Measurements from ENCODE around the gene EGR1. TPM values are rescaled to one million over a fixed set of nuclear protein-coding genes. Genes with fewer than 3 reads are reported as not detected.

EGR1 gene
- total RNA-seq, result 14.9 and 15.9 TPM in 2 replicates

DNA sequence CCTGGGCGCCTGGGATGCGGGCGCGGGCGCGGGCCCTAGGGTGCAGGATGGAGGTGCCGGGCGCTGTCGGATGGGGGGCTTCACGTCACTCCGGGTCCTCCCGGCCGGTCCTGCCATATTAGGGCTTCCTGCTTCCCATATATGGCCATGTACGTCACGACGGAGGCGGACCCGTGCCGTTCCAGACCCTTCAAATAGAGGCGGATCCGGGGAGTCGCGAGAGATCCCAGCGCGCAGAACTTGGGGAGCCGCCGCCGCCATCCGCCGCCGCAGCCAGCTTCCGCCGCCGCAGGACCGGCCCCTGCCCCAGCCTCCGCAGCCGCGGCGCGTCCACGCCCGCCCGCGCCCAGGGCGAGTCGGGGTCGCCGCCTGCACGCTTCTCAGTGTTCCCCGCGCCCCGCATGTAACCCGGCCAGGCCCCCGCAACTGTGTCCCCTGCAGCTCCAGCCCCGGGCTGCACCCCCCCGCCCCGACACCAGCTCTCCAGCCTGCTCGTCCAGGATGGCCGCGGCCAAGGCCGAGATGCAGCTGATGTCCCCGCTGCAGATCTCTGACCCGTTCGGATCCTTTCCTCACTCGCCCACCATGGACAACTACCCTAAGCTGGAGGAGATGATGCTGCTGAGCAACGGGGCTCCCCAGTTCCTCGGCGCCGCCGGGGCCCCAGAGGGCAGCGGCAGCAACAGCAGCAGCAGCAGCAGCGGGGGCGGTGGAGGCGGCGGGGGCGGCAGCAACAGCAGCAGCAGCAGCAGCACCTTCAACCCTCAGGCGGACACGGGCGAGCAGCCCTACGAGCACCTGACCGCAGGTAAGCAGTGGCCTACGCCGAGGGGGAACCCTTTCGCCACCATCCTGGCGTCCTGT, at the start of gene EGR1:
Gene EGR1, plus strand, starts transcription at position 219 of the 864 bp plus-strand sequence. Its CDS starts 283 bp downstream, at position 502.
- intact Hi-C loops (cut with micrococcal nuclease), result loop anchor here (1.0 to 10.0 kb wide), 14 partner anchors 27 to 1936 kb away; partner anchors contain the start of genes ANKHD1, CDC23, CTNNA1 and ETF1

DNA sequence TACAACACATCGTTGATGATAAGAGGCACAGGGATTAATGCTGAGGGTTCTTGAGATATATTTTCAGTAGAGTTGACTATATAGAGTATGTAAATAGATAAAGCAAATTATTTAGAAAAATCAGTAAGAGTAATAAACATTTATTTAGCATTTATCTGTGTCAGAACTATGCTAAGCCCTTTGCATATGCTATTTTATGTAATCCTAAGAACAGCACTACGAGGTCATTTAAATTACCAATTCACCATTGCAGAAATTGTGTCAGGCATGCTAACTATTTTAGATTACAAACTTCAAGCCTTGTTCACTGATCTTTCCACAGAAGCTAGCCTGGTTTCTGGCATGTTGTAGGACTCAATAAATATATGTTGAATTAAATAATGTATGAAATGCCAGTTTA, 46.8 kb upstream of the EGR1 start:
- intact Hi-C loops (cut with micrococcal nuclease), result no loop called here

DNA sequence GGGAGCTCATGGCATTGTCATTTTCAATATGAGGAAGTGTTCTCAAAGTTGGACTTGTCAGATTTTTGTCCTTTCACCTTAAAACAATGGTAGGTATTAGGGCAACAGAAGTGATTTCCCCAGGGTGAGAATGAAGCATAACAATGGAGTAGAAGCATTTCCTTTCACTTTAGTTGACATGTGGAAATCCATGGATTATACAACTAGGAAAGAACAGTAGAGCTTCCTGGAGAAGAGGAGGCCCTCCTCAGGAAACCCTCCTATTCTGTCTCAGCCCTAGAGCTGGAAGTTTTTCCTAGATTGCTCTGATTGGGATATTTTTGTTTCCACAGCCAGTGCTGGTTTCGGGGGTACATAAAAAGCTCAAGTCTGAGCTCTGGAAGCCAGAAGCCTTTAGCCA, 40.2 kb upstream of the EGR1 start:
- intact Hi-C loops (cut with micrococcal nuclease), result no loop called here

DNA sequence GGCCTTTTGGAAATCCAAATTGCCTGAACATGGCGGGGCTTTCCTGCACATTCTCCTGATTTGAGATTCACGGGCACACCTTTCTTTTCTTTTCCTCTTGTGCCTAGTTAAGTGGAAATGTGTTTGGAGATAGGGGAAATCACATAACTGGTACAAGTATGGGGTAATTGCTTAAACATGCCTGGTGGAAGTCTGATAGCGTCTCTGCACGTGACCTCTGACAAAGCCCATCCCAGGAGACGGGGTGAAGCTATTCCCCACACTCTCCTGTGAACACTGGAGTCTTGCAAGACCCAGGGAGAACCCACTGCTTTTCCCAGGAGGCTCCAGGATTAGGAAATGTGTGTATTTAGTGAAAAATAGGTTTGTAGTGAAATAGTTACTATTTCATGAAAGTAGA, 29.3 kb upstream of the EGR1 start:
- intact Hi-C loops (cut with micrococcal nuclease), result no loop called here

DNA sequence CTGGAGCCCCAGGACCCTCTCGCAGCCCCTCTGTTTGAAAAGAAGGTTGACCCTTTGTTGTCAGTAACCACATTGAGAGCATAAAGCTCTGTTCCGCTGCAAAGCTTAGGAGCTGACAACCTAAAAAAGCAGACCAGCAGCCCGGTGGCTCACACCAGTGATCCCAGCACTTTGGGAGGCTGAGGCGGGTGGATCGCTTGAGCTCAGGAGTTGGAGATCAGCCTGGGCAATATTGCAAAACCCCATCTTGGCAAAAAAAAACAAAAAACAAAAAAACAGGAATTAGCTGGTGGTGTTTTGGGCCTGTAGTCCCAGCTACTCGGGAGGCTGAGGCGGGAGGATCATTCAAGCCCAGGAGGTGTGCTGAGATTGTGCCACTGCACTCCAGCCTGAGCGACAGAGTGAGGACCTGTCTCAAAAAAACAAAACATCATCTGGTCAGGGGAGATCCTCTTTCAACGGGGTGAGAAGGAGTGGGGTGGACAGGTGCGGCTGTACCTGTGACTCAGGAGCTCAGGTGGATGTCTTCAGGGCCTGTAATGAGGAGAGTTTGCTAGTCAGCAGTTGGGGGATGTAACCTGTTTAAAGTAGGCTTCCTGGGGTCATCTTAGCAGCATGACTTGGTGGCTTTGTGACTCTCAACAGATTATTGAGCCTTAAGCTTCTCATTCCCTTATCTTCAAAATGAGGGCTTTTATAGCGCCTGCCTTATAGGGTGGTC, 27.1 kb upstream of the EGR1 start:
- intact Hi-C loops (cut with micrococcal nuclease), result loop anchor here (1.0 to 2.0 kb wide), 2 partner anchors 27 to 258 kb away; partner anchors contain the start of gene EGR1

DNA sequence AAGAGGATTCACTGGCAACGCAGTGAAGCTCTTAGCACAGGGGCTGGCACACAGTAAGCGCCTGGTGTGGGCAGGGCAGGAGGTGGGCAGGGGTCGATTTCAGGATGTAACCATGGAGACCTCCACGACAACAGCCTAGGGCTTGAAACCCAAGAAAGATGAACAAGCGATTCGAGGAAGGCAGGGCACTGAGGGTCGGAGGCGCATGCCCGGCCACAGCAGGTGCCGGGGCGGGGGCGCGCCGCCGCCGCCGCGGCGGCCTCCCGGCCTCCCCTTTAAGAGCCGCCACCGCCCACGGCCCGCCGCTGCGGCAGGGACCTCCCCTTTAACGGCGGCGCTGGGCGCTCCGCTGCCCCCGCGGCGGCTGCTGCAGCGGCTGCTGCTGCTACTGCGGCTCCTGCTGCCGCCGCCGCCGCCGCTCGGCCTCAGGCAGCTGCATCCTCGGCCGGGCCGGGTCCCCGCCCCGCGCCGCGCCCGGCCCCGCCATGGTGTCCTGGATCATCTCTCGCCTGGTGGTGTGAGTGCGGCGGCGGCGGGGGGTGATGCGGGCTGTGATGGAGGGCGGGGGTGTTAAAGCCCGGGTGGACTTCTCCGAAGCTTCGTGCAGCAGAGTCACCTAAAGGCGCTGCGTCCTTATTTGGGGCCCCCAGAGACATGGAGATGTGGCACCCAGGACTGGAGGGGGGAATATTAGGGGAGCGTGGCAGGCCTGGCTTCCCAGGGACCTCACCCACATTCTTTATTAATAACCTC, 26.4 kb upstream of the EGR1 start, which contains the start of gene REEP2:
Gene REEP2, plus strand, starts transcription at position 334 of the 753 bp plus-strand sequence. Its CDS starts 152 bp downstream, at position 486.
- intact Hi-C loops (cut with micrococcal nuclease), result loop anchor here (1.0 to 2.0 kb wide), 6 partner anchors 26 to 259 kb away; partner anchors contain the start of genes CDC23, EGR1, ETF1 and HSPA9

DNA sequence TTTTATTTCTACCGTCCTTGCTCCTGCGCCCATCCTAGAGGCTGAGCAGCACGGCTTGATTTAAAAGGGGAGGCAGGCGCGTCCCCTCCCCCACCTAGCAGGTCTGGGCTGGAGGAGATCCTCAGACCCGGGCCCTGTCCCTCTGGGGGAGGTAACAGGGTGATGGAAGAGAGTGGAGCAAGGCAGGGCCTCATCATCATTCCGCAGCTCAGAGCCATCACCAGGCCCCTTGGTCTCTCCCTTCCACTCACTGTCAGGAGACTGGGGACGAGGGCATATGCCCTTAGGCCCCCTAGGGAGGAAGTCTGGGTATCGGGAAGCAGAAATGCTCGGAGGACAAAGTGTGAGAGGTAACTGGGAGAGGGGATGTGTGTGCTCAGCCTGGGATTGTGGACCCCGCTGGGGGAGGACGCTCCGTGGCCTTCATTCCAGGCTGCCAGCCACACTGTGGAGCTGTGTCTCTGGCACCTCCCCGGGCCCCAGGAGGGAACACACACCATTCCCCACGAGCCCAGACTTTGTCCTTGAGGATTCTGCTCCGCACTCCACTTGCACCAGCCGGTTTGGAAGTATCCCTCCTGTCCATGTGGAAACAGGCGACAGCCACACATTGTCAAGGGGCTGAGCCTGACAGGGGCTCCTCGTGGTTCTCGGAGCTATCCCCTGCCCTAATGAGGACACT, 25.7 kb upstream of the EGR1 start:
- intact Hi-C loops (cut with micrococcal nuclease), result loop anchor here (1.0 to 2.0 kb wide), 5 partner anchors 25 to 226 kb away; partner anchors contain the start of genes CDC23, EGR1, ETF1 and HSPA9

DNA sequence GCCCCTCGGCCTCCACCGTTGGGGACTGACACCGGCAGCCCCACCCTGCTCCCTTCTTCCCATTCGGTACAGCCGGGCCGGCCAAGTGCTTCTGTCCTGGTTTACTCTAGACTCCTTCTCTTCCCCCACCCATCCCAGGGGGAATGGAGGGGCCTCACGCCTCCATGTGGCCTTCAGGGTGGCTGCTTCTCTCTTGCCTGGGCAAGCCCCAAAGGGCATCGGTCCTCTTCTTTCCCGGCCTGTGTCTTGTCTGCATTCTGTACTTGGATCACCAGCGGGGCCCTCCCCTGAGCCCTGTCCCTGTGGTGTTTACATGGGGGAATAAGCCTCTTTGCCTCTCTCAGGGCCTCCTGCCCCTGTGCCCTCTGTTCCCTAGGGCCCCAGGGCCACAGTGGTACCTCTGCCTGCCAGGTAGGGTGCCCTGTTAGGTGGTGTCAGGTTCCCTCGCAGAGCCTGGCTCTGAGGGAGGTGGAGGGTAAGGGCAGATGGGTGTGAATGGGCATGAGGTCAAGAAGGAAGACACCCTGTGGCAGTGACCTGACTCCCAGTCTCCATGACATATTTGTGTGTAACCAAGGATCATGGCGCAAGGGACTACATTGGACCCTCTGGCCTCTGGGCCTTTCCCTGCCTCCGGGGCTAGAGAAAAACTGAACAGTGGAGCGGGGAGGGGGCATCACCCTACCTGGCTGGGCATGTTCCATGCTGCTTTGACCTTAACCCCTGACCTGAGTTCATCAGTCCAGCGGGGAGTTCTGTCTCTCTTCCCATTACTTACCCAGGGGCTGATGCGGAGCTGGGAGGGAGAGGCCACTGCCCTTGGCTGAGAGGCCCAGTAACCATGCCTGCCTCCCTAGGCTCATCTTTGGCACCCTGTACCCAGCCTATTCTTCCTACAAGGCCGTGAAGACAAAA, 24.9 kb upstream of the EGR1 start:
- intact Hi-C loops (cut with micrococcal nuclease), result no loop called here

DNA sequence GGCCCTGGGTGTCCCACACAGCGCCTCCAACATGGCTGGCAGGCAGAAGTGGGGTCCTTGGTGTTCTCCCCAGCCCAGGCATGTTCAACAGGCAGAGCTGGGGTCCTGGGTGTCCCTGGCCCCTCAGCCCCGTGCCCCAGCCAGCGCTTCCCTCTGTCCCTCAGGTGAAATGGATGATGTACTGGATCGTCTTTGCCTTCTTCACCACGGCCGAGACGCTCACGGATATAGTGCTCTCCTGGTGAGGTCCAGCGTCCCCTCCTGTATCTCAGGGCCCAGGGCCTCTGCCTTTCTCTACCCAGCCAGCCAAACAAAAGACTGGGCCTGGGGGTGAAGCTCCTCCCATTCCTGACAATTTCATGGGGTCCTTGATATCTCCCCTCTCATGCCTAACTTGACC, 24.1 kb upstream of the EGR1 start:
- intact Hi-C loops (cut with micrococcal nuclease), result no loop called here

DNA sequence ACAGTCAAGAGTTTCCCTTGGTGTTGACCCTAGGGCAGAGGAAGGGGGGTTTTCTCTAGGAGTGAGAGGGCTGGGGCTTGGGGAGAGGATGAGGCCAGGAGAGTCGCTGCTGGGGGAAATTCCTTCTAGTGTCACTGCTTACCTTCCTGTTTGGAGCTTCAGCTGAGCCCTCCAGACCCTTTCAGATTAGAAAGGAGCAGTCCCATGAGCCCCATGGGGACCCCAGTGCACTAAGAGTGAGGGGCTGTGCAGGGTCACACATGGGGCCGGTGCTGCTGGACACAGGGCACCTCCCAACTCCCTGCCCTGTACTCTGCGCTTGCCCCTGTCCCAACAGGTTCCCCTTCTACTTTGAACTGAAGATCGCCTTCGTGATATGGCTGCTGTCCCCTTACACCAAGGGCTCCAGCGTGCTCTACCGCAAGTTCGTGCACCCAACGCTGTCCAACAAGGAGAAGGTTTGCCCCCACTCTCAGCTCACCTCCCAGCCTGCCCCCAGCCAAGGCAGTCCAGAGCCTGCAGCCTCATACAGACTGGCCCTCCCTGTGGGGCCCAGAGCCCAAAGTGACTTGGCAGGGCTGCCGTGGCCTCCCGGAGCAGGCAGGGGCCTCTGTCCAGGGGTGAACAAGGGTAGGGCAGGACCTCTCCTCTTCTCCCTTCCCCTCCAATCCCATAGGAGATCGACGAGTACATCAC, 21.1 kb upstream of the EGR1 start:
- intact Hi-C loops (cut with micrococcal nuclease), result no loop called here

DNA sequence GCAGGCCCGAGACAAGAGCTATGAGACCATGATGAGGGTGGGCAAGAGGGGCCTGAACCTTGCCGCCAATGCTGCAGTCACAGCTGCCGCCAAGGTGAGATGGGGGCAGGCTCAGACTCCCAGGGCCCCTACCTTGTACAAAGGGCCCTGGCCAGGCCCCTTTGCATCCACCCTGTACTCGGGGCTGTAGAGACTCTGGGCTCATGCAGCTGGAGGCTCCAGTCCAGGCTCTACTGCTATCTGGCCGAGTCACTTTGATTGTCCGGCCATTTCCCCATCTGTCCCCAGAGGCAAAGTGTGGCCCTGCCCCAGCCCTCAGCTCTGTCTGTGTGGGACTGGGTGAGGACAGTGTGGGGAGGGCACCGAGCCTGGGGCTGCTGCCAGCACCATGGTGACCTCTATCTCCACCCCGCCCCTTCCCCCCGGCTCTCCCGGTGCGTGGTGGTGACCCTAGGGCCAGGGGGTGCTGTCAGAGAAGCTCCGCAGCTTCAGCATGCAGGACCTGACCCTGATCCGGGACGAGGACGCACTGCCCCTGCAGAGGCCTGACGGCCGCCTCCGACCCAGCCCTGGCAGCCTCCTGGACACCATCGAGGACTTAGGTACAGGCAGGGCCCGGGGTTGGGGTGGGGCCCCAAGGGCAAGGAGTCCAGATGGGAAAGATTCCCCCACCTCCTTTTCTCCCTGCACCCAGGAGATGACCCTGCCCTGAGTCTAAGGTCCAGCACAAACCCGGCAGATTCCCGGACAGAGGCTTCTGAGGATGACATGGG, 20.3 kb upstream of the EGR1 start:
- intact Hi-C loops (cut with micrococcal nuclease), result no loop called here

DNA sequence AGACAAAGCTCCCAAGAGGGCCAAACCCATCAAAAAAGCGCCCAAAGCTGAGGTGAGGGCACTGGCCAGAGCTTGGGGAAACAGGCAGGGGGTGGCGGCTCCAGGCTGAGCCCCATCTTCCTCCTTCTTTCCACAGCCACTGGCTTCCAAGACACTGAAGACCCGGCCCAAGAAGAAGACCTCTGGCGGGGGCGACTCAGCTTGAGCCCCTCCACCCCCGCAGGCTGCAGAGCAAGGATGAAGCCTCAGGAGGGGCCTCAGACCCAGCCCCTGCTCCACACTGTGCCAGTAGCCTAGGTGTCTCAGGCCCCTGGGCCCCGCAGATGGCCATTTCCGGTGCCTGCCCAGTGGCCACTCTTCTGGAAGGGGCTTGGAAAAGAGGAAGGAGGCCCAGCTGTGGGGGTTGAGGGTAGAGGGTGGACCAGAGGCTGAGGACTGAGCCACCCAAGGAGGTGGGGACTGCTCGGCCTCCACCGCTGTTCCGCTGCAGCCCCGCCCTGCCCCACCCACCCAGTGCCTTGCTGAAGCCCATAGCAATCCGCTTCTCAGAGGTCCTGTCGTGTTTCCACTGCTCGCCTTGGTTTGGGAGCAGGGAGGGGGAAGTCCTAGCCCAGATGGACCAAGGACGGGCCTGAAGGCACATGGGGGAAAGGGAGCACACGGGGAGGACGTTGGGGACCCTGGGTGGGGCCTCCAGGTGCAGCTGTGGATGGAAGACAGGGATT, 19.6 kb upstream of the EGR1 start:
- intact Hi-C loops (cut with micrococcal nuclease), result no loop called here

DNA sequence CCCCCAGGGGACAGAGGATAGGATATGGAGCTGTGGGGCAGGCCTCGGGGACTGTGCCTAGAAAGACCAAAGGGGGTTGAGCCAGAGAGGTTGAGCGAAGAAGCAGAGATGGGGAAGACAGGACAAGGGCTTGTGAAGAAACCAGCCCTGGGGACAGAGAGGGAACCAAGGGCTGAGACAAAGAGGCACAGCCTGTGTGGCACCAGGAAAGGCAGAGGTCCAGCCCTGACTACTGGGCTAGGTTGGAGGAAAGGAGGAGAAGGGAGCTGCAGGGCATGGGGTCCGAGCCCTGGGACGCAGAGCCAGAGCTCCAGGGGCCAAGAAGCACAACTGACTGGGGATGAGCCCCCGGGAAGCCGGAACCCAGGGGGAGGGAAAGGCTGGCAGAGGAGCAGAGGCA, 17.2 kb upstream of the EGR1 start:
- intact Hi-C loops (cut with micrococcal nuclease), result no loop called here

DNA sequence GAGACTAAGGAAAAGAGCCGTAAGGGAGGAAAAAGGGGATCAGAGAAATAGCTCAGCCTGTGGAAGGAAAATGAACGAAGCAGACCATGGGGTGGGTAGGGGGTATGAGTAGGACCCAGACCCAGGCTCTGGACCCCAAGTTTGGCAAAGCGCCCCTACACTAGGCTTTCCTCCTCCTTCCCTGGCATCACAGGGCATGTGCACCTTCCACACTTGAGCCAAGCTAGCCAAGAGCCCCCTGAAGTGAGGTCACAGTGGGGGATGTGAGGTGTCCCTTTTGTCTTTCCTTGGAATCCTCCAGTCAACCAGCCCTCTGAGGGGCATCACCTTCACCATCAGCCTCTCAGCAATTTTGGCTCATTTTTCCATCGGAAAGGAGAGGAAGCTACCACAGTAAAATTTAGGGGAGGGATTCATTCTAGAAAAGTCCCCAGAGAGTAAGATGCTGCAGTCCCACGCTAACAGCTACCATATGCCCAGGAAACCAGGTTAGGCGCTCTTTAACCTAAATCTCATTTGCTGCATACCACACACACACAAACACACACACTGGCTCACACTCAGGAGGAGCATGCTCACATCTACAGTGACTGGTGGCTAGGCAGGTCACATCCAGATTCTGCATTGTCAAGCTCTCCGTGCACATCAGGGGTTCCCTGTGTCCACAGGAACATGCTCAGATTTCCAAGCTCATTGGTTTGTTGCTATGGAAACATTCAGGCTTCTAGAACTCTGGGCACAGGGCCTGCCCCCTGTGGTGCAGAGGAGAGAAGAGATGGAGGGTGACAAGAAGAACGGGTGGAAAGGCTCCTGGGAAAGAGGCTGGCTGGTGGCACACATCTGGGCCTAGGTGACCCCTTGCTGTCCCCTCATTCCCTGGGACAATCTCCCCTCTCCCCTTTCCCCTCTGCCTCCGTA, 16.5 kb upstream of the EGR1 start:
- intact Hi-C loops (cut with micrococcal nuclease), result no loop called here

DNA sequence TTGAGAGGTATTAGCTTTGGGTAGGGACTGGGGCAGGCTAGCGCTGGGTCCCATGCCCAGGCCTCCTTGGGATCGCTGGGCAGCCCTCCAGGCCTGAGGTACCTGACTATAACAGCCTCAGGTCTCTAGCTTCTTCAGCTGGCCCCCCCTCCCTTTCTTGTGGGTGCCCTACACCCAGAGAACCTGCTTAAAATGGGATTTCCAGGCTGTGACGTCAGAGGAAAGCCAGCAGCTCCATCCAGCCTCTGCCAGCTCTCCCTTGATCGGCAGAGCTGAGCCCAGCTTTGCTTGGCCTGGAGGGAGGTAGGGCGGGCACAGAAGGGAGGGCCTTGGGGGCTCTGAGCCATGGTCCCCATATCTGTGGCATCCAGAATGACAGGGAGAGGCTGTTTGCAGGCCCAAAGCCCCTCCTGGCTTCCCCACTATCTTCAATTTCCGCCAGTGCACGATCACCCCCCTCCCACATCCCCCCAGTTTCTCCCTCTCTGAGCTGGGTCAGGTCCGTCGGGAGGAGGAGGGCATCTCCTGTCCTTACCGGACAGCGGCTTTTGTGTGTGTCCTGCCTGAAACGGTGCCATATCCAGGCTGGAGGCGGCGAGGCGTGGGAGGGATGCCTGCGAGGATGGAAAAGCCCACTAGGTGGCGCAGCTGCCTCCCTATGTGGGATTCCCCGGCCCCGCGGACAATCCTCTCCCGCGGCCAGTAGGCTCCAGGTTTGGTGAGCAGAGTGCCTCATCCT, 15.6 kb upstream of the EGR1 start:
- intact Hi-C loops (cut with micrococcal nuclease), result loop anchor here (1.0 kb wide), 5 partner anchors 10 to 99 kb away; no protein-coding TSS in a partner anchor

DNA sequence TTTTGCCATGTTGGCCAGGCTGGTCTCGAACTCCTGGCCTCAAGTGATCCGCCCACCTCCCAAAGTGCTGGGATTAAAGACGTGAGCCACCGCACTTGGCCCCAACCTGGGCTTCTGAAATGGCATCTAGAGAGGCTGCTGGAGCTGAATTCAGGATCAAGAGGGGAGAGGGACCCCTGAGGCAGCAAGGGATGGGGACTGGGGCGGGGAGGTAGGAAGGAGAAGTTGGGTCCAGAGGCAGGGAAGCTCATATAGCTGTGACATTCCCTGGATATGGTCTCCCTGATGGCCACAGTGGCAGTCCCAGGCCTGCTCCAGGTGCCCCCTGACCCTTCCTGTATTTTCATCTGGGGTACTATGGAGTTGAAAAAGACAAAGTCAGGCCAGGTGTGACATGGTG, 14.3 kb upstream of the EGR1 start:
- intact Hi-C loops (cut with micrococcal nuclease), result loop anchor here (1.0 kb wide), 5 partner anchors 8 to 97 kb away; no protein-coding TSS in a partner anchor

All from T-helper 1 cell treated with Interleukin-12 subunit alpha and Interleukin-12 subunit beta and Interleukin-4 antibody, amounts not matched to agents 30 ng/mL and 1 ng/mL, for 36 hours (primary cell).